Measurements from ENCODE around the gene THADA. TPM values are rescaled to one million over a fixed set of nuclear protein-coding genes. Genes with fewer than 3 reads are reported as not detected.

THADA gene
- total RNA-seq, 2 experiments from 2014 or later: 31.2 to 32.3 TPM

DNA sequence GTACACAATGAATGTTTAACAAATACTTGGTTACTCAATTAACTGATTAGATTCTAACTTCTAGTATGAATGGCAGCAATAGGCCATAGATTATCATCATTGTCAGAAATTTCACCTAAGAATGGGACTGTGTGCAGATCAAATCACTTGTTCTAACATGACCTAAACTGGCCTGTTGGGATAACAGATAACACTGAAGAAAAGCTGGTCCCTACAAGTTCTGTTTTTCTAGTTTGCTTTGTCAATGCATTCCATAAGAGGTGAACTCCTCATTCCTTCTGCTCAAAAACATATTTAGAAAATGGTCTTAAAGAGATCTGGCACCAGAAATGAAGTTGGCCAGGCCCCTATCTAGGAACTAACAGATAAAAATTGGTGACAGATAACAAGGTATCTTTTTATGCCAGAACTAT is 175.4 kb downstream of the THADA start:
- ChIA-PET POLR2A (interaction anchor here (0.8 kb wide), 1 partner anchor 12 kb away, joined by 4 read pairs; no protein-coding TSS in a partner anchor), CTCF (ENCODE audit: unreplicated experiment) (no interaction called here)
- Histone ChIP-seq H3K36me3 (ENCODE audit: insufficient read depth, low read length) (0 out of 2 replicates have a peak, but pooled peaks cover 12% of the 10 kb centered on the region), H2AFZ (ENCODE audit: low read length) (no peak overlapping the region), H3K79me2 (ENCODE audit: insufficient read depth, low read depth, low read length) (no peaks in the 10 kb centered on the region), H3K27ac (ENCODE audit: low read depth, low read length, poor library complexity, severe bottlenecking) (no peak overlapping the region), H3K9me3 (ENCODE audit: low read length) (no peaks in the 10 kb centered on the region), H4K20me1 (ENCODE audit: insufficient read depth, low read length) (no peaks in the 10 kb centered on the region), H3K4me3 (ENCODE audit: low read depth, low read length, poor library complexity, severe bottlenecking) (no peak overlapping the region), H3K9me2 (ENCODE audit: insufficient read depth, low read length) (no peaks in the 10 kb centered on the region), H3K4me1 (ENCODE audit: insufficient read depth, low read length, poor library complexity, severe bottlenecking) (peaks cover 6% of the 10 kb centered on the region), H3K4me2 (ENCODE audit: low read length) (no peak overlapping the region)
- intact Hi-C loops (cut with micrococcal nuclease; ENCODE audit: unreplicated experiment): no loop called here
- TF ChIP-seq, protein P1, sequence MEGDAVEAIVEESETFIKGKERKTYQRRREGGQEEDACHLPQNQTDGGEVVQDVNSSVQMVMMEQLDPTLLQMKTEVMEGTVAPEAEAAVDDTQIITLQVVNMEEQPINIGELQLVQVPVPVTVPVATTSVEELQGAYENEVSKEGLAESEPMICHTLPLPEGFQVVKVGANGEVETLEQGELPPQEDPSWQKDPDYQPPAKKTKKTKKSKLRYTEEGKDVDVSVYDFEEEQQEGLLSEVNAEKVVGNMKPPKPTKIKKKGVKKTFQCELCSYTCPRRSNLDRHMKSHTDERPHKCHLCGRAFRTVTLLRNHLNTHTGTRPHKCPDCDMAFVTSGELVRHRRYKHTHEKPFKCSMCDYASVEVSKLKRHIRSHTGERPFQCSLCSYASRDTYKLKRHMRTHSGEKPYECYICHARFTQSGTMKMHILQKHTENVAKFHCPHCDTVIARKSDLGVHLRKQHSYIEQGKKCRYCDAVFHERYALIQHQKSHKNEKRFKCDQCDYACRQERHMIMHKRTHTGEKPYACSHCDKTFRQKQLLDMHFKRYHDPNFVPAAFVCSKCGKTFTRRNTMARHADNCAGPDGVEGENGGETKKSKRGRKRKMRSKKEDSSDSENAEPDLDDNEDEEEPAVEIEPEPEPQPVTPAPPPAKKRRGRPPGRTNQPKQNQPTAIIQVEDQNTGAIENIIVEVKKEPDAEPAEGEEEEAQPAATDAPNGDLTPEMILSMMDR (conservative IDR thresholded peaks at IDR 0.05; ENCODE audit: low read length): no peak
- TF ChIP-seq EZH2phosphoT487 (IDR thresholded peaks at IDR 0.05; ENCODE audit: borderline replicate concordance, low read depth, low read length): no peak
- no TSS peak for BruUV-seq (replicated peaks)
- no peak for DNase-seq (ENCODE audit: low spot score)

DNA sequence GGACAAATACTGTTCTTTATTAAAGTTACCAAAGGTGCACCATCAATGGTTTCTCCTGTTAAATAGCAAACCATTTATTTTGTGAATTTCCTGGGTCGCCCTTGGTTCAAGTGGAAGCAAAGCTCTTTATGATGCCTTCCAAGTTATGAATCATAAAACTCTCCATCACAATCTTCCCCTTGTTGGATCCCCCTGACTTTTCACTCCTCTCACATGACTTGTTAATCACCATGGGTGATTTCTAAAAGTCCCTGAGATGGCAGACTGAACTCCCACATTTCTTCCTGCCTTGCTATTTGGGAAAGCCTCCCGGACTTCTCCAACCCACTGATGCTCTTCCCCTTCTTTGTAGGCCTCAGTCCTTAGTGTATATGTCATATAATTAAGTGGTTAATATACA is 176.0 kb downstream of the THADA start:
- intact Hi-C loops (cut with micrococcal nuclease; ENCODE audit: unreplicated experiment): no loop called here
- Histone ChIP-seq H3K36me3 (ENCODE audit: insufficient read depth, low read length) (0 out of 2 replicates have a peak, but pooled peaks cover 12% of the 10 kb centered on the region), H4K20me1 (ENCODE audit: insufficient read depth, low read length) (no peaks in the 10 kb centered on the region), H3K79me2 (ENCODE audit: insufficient read depth, low read depth, low read length) (no peaks in the 10 kb centered on the region), H3K9me3 (ENCODE audit: low read length) (no peaks in the 10 kb centered on the region), H3K4me1 (ENCODE audit: insufficient read depth, low read length, poor library complexity, severe bottlenecking) (peaks cover under 1% of the 10 kb centered on the region), H3K4me3 (ENCODE audit: low read depth, low read length, poor library complexity, severe bottlenecking) (no peak overlapping the region), H3K9me2 (ENCODE audit: insufficient read depth, low read length) (no peaks in the 10 kb centered on the region), H3K27ac (ENCODE audit: low read depth, low read length, poor library complexity, severe bottlenecking) (no peak overlapping the region), H2AFZ (ENCODE audit: low read length) (no peak overlapping the region), H3K4me2 (ENCODE audit: low read length) (no peak overlapping the region)
- no peak for TF ChIP-seq EZH2phosphoT487 (IDR thresholded peaks at IDR 0.05; ENCODE audit: borderline replicate concordance, low read depth, low read length)
- TF ChIP-seq, protein P1 (conservative IDR thresholded peaks at IDR 0.05; ENCODE audit: low read length): no peak
- no TSS peak for BruUV-seq (replicated peaks)
- ChIA-PET CTCF (ENCODE audit: unreplicated experiment) (no interaction called here), POLR2A (interaction anchor here (0.8 kb wide), 1 partner anchor 11 kb away, joined by 4 read pairs; no protein-coding TSS in a partner anchor)
- no peak for DNase-seq (ENCODE audit: low spot score)

DNA sequence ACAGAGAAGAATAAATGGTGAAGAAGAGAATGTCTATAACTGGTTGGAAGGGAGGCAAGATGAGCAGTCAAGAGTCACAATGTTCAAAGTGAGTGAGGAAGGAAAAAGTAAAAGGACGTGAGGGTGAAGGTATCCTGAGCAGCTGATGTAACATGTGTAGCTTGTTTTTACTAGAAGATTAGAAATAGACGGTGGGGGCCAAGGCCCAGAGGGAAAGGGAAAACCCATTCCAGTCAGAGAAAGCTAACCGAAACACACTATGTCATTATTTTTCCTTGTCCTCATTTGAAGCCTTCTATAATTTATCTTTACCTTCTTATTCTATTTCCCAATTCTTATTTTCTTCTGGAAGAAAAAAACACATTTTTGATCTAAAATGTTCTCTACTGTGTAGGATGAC is 176.6 kb downstream of the THADA start:
- TF ChIP-seq EZH2phosphoT487 (IDR thresholded peaks at IDR 0.05; ENCODE audit: borderline replicate concordance, low read depth, low read length): no peak
- no peak for DNase-seq (ENCODE audit: low spot score)
- no peaks in the 10 kb centered on the region for H3K9me3 ChIP-seq (ENCODE audit: low read length)
- no peaks in the 10 kb centered on the region for H3K9me2 ChIP-seq (ENCODE audit: insufficient read depth, low read length)
- CTCF ChIA-PET (ENCODE audit: unreplicated experiment): no interaction called here
- intact Hi-C loops (cut with micrococcal nuclease; ENCODE audit: unreplicated experiment): no loop called here
- no peaks in the 10 kb centered on the region for H3K4me1 ChIP-seq (ENCODE audit: insufficient read depth, low read length, poor library complexity, severe bottlenecking)
- no peaks in the 10 kb centered on the region for H4K20me1 ChIP-seq (ENCODE audit: insufficient read depth, low read length)
- no peak overlapping the region for H3K27ac ChIP-seq (ENCODE audit: low read depth, low read length, poor library complexity, severe bottlenecking)
- H3K4me3 ChIP-seq (ENCODE audit: low read depth, low read length, poor library complexity, severe bottlenecking): no peak overlapping the region
- H3K4me2 ChIP-seq (ENCODE audit: low read length): no peak overlapping the region
- no peaks in the 10 kb centered on the region for H3K79me2 ChIP-seq (ENCODE audit: insufficient read depth, low read depth, low read length)
- no TSS peak for BruUV-seq (replicated peaks)
- H2AFZ ChIP-seq (ENCODE audit: low read length): no peak overlapping the region
- POLR2A ChIA-PET: no interaction called here
- 0 out of 2 replicates have a peak, but pooled peaks cover 9% of the 10 kb centered on the region for H3K36me3 ChIP-seq (ENCODE audit: insufficient read depth, low read length)

Measured in OCI-LY7 (cell line).